Right cardiac atrium (tissue), 5 donors: ENCODE results near the gene MEF2D. TPM values are rescaled to one million over a fixed set of nuclear protein-coding genes. Genes with fewer than 3 reads are reported as not detected.
A peak's percentile ranks its signal among the peaks of the same experiment; 100 is the strongest.

Source experiments
- ATAC-seq, 2 donors: fragments of 200-7000 bp; cut with Tn5 transposase; one replicate each; pipeline versions ENCODE4 v1.8.0 to v1.9.1; 2020; ENCODE audit warnings: moderate library complexity in 2 of 2, mild to moderate bottlenecking in 1 of 2
- DNase-seq, 3 donors: peaks; one replicate each; pipeline ENCODE4 v3.0.0-alpha.2; 2020
- H3K27ac ChIP-seq: one replicate; pipeline ENCODE4 v1.5.1; 2013; ENCODE audit warnings: mild to moderate bottlenecking, low read length, control low read depth, moderate library complexity
- H3K27me3 ChIP-seq: one replicate; pipeline ENCODE4 v1.6.1; 2013; ENCODE audit not compliant: control insufficient read depth, insufficient read depth
- H3K4me1 ChIP-seq: one replicate; pipeline ENCODE4 v1.6.1; 2013; ENCODE audit warnings: low read length; ENCODE audit not compliant: control insufficient read depth, insufficient read depth
- H3K4me3 ChIP-seq: one replicate; pipeline ENCODE4 v1.5.1; 2013; ENCODE audit warnings: low read length, control low read depth
- H3K9me3 ChIP-seq: one replicate; pipeline ENCODE4 v1.6.1; 2013; ENCODE audit warnings: low read length; ENCODE audit not compliant: control insufficient read depth
- WGBS: extraction: QIAGEN DNeasy Blood & Tissue Kit; methylation state at CpG from one replicate; pipeline ENCODE4 v1.1.7; 2013; 5-methylcytosine and 5-hydroxymethylcytosine counted together
- intact Hi-C, 4 donors: fragments of 100-400 bp; cut with DNase I; formaldehyde crosslinking; loops; one replicate each; pipeline versions ENCODE4 v1.11.0 to v1.14.0; 2022 to 2023
- long read RNA-seq, 4 donors: library from polyadenylated mRNA; unstranded; transcript quantifications; one replicate each; pipeline ENCODE4 v2.0.0, GENCODE V29; 2020 to 2021
- polyA plus RNA-seq: library from polyadenylated mRNA; stranded (reverse); fragments of 200-250 nt; gene quantifications from one replicate; pipeline ENCODE4 v1.2.3, GENCODE V29; 2013
- total RNA-seq, 4 donors: library from RNA; stranded (reverse); fragmentation: NEBNext Ultra II Directional; extraction: Animal tissue kit (Norgen Biotek cat#: 25700); gene quantifications; one replicate each; pipeline ENCODE4 v1.2.1, GENCODE V29; 2021
- donor health status: healthy with polysubstance abuse.
- donor health status: DM: no; HTN: yes; CAD: no.
- donor health status: DM: no; HTN: no; CAD: no.
- donor health status: DM: no; HTN: yes; CAD: no; lungs with severe emphysema.
- donor health status: DM: yes; HTN: yes; CAD: no.

The MEF2D gene
- 10 to 100 TPM; 81.5 to 99.2 (median 89.6) TPM for total RNA-seq
- polyA plus RNA-seq: 53.0 TPM
- long read RNA-seq, donor 1, full-length matches to known transcripts: 11 of 102 reads
- long read RNA-seq, donor 1, partial matches to known transcripts: 47 of 102 reads
- long read RNA-seq, donor 1, other reads (novel, unspliced or antisense): 44 of 102 reads
- long read RNA-seq, donor 2, full-length matches to known transcripts: 11 of 55 reads
- long read RNA-seq, donor 2, partial matches to known transcripts: 25 of 55 reads
- long read RNA-seq, donor 2, other reads (novel, unspliced or antisense): 19 of 55 reads
- long read RNA-seq, donor 3, full-length matches to known transcripts: 6 of 113 reads
- long read RNA-seq, donor 3, partial matches to known transcripts: 61 of 113 reads
- long read RNA-seq, donor 3, other reads (novel, unspliced or antisense): 46 of 113 reads
- long read RNA-seq, donor 4, full-length matches to known transcripts: 2 of 52 reads
- long read RNA-seq, donor 4, partial matches to known transcripts: 21 of 52 reads
- long read RNA-seq, donor 4, other reads (novel, unspliced or antisense): 29 of 52 reads

GRCh38 chr1:156500543-156500792 is at the start of gene MEF2D:
MEF2D (minus strand) TSS chr1:156500775; CDS start chr1:156483292, 17,483 bp downstream.
- no peaks in the 10 kb centered on the region for H3K27me3 ChIP-seq
- H3K4me1 ChIP-seq: peaks cover 40% of the 10 kb centered on the region
- WGBS: under 1% methylated on average over 27 of the region's 27 CpGs
- intact Hi-C loops: loop anchor here in 1 of 4 donors (5.0 kb wide), 1 partner anchor 38 kb away; no protein-coding TSS in a partner anchor
- peak within 1 kb of the TSS; percentile 99 for H3K27ac ChIP-seq
- DNase-seq (no peak), ATAC-seq (no peak)
- no peaks in the 10 kb centered on the region for H3K9me3 ChIP-seq
- peak within 1 kb of the TSS; percentile 82 for H3K4me3 ChIP-seq

DNA sequence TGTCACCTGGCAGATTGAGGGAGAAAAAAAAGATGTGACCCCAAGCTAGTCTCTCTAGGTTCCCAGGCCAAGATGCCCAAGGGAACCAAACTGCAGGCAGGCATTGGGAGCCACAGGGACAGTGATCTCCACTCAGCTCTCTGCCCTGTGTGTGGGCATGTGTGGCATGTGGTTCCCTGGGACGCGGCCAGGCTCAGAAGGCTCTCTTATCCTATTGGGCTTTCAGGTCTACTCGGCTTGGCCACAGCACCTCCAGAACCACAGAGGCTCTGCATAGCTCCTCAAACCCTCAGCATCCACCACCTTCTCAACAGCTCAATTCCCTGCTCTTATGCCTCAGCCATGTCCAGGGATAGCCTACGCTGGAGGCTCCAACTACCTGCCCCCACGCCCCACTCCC is 49.8 kb upstream of the MEF2D start:
- peak; percentile 26 to 69 for ATAC-seq
- Histone ChIP-seq H3K27me3 (no peaks in the 10 kb centered on the region), H3K4me3 (no peak overlapping the region), H3K4me1 (no peaks in the 10 kb centered on the region), H3K27ac (no peak overlapping the region), H3K9me3 (no peaks in the 10 kb centered on the region)
- DNase-seq: peak in 1 of 3 donors; percentile 66
- intact Hi-C loops: no loop called here
- 79% methylated on average over 5 of the region's 5 CpGs for WGBS

DNA sequence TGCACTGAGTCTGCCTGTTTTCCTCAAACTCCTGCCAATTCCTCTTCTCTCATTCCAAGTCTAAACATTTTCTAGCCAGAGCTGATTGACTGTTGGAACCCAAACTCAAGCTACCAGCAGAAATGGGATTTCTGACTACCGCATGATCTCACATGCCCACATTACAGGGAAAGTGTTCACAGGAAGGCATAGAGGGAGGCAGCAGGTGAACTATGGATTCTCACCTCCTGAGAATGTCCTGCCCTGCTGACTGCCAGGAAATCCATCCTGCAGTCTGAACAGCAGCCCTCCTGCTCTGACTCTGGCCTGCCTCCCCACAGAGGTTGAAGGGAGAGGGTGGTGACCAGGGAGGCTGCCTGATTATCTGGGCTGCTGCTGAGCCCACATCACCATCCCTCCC is 49.3 kb upstream of the MEF2D start:
- 69% methylated on average over 1 of the region's 1 CpG for WGBS
- intact Hi-C loops: no loop called here
- Histone ChIP-seq H3K9me3 (no peaks in the 10 kb centered on the region), H3K27me3 (no peaks in the 10 kb centered on the region), H3K4me1 (no peaks in the 10 kb centered on the region), H3K4me3 (no peak overlapping the region), H3K27ac (no peak overlapping the region)
- DNase-seq (no peak), ATAC-seq (no peak)

DNA sequence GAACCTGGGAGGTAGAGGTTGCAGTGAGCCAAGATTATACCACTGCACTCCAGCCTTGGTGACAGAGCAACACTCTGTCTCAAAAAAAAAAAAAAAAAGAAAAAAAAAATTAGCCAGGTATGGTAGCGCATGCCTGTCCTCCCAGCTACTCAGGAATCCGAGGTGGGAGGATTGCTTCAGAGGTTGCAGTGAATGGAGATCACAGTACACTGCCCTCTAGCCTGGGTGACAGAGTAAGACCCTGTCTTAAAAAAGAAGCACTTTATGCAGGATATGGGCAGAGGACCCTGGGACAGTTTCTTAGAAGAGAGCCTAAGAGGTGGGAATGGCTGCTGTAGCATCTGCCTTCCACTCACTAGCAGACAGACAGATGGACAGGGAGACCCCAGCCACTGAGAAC is 48.8 kb upstream of the MEF2D start:
- intact Hi-C loops: no loop called here
- ATAC-seq: no peak
- DNase-seq: no peak
- no peaks in the 10 kb centered on the region for H3K27me3 ChIP-seq
- 72% methylated on average over 2 of the region's 2 CpGs for WGBS
- H3K27ac ChIP-seq: no peak overlapping the region
- H3K4me1 ChIP-seq: no peaks in the 10 kb centered on the region
- H3K9me3 ChIP-seq: no peaks in the 10 kb centered on the region
- H3K4me3 ChIP-seq: no peak overlapping the region

DNA sequence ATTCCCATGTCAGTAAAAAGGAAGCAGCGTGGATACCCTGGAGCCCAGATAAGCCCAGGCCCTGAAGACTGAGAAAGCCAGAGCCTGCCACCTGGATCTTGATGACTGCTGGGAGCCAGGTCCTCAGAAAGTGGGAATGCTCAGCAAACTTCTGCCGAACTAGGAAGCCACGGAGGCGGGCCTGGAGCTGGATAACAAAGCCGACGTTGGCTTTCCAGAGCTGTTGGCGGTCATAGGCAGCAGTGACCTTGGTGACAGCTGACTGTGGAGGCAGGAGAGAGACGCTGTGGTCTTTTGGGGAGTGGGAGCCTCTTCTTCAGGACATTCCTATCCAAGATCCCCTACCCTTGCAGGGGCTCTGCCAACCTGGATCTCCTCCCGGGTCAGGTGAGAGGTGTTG is 47.4 kb upstream of the MEF2D start:
- no peak for DNase-seq
- H3K27ac ChIP-seq: no peak overlapping the region
- intact Hi-C loops: no loop called here
- ATAC-seq: no peak
- no peaks in the 10 kb centered on the region for H3K4me1 ChIP-seq
- H3K27me3 ChIP-seq: no peaks in the 10 kb centered on the region
- no peak overlapping the region for H3K4me3 ChIP-seq
- 82% methylated on average over 9 of the region's 9 CpGs for WGBS
- no peaks in the 10 kb centered on the region for H3K9me3 ChIP-seq

- 91% methylated on average over 4 of the region's 4 CpGs for WGBS
- intact Hi-C loops: no loop called here
- Histone ChIP-seq H3K27ac (no peak overlapping the region), H3K4me1 (no peaks in the 10 kb centered on the region), H3K9me3 (no peaks in the 10 kb centered on the region), H3K4me3 (no peak overlapping the region), H3K27me3 (no peaks in the 10 kb centered on the region)
- no peak for ATAC-seq
- DNase-seq: no peak
Measured at GRCh38 chr1:156547434-156547833, 46.9 kb upstream of the MEF2D start.

- 94% methylated on average over 3 of the region's 3 CpGs for WGBS
- no peak for ATAC-seq
Measured at GRCh38 chr1:156546267-156546666, 45.7 kb upstream of the MEF2D start.

DNA sequence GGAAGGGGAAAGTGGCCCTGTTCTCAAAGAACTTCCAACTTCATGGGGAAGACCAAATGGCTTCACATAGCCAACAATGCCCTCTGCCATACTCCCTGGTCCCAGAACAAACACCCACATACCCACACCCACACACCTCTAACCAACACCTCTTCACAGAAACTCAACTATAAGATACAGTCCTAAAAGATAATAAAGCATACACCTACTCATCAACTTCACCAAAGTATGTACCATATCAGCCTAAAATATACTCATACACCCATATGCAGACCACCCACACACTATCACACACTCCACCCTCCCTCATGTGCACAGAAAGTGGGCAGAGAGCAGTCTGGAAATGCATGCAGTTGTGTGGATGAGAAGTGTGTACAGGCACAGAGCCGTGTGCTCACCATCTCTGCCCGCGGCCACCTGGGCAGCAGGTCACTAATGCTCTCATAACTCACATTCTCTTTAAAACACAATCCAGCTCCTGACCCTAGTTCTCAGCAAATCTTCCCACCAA is 44.1 kb upstream of the MEF2D start:
- ATAC-seq: no peak
- no peaks in the 10 kb centered on the region for H3K9me3 ChIP-seq
- H3K4me3 ChIP-seq: no peak overlapping the region
- H3K27ac ChIP-seq: no peak overlapping the region
- 96% methylated on average over 3 of the region's 3 CpGs for WGBS
- intact Hi-C loops: no loop called here
- DNase-seq: no peak
- H3K4me1 ChIP-seq: no peaks in the 10 kb centered on the region
- H3K27me3 ChIP-seq: no peaks in the 10 kb centered on the region

More at GRCh38 chr1:156546267-156546666, 45.7 kb upstream of the MEF2D start:
- H3K4me3 ChIP-seq: no peak overlapping the region
- intact Hi-C loops: no loop called here
- H3K4me1 ChIP-seq: no peaks in the 10 kb centered on the region
- H3K27me3 ChIP-seq: no peaks in the 10 kb centered on the region
- no peak for DNase-seq
- H3K9me3 ChIP-seq: no peaks in the 10 kb centered on the region
- H3K27ac ChIP-seq: no peak overlapping the region

DNA sequence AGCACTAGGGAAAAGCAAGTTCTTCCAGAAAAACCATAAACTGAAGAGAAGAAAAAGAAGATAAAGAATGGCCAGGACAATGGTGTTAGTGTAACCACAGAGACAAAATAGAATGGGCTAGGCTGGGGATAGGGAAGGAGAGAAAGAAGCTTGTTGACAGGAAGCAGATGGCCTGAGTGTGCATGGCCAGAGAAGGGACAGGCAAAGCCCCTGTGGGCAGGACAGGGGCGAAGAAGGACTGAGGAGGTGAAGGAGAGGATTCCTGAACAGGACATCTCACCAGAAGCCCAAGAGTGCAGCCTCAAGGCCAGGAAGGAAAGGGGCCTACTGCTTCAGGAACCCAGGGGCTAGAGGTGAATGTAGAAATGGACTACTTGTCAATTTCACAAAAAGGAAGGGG is 42.5 kb upstream of the MEF2D start:
- Histone ChIP-seq H3K4me1 (no peaks in the 10 kb centered on the region), H3K27me3 (no peaks in the 10 kb centered on the region), H3K27ac (no peak overlapping the region), H3K4me3 (no peak overlapping the region), H3K9me3 (no peaks in the 10 kb centered on the region)
- 75% methylated on average over 1 of the region's 1 CpG for WGBS
- DNase-seq (no peak), ATAC-seq (no peak)
- intact Hi-C loops: no loop called here

DNA sequence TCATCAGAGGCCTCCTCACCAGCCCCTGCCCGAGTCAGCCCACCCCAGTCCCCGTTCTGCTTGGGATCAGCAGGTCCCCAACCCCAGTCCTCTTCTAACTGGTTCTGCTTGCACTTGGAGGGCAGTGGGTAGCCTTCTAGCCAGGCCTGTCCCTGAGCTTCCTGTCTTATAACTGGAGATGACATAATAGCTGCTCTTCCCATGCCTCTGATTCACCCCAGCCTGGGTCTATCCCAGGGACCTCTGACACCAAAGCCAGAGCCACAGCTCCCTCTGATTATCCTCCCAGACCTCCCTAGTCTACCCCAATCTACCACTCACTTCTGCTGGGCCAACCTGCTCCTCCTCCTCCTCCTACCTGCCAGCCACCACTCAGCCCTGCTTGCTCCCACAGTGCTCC is 40.4 kb upstream of the MEF2D start:
- Histone ChIP-seq H3K4me1 (no peaks in the 10 kb centered on the region), H3K27me3 (no peaks in the 10 kb centered on the region), H3K9me3 (no peaks in the 10 kb centered on the region), H3K27ac (no peak overlapping the region), H3K4me3 (no peak overlapping the region)
- ATAC-seq (peak in 1 of 2 donors; percentile 50), DNase-seq (no peak)
- WGBS: 92% methylated on average over 2 of the region's 2 CpGs
- intact Hi-C loops: no loop called here

- DNase-seq (no peak), ATAC-seq (no peak)
- Histone ChIP-seq H3K9me3 (no peaks in the 10 kb centered on the region), H3K27ac (no peak overlapping the region), H3K4me1 (no peaks in the 10 kb centered on the region), H3K27me3 (no peaks in the 10 kb centered on the region), H3K4me3 (no peak overlapping the region)
- intact Hi-C loops: no loop called here
- WGBS: 81% methylated on average over 4 of the region's 4 CpGs
Measured at GRCh38 chr1:156539818-156540355, 39.3 kb upstream of the MEF2D start.
